Measurements from ENCODE around the gene EXOSC2. TPM values are rescaled to one million over a fixed set of nuclear protein-coding genes. Genes with fewer than 3 reads are reported as not detected.

Gene EXOSC2
- total RNA-seq, 2 experiments from 2014 or later = 65.0 to 89.9 TPM

DNA sequence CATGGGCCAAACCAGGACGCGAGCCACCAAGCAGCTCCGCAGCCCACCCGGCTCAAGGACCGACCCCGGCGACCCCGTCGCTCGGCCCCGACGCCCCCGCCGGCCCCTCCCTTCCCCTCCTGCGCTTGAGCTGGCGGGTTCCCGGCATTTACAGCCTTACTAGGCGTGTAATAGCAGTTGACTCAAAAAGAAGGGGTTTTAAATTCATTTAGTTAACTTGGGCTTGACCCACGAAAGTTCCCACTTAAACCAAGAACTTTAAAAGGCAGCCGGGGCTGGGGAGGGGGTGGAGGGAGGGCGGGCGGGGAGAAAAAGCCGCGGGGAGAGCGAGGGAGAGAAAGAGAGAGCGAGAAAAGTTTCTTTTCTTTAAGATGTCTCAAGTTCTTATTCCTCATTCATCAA is 28.6 kb upstream of the EXOSC2 start:
- CTCF ChIA-PET (ENCODE audit: unreplicated experiment) = no interaction called here
- H3K4me1 ChIP-seq (ENCODE audit: insufficient read depth, low read length, poor library complexity, severe bottlenecking) = no peaks in the 10 kb centered on the region

DNA sequence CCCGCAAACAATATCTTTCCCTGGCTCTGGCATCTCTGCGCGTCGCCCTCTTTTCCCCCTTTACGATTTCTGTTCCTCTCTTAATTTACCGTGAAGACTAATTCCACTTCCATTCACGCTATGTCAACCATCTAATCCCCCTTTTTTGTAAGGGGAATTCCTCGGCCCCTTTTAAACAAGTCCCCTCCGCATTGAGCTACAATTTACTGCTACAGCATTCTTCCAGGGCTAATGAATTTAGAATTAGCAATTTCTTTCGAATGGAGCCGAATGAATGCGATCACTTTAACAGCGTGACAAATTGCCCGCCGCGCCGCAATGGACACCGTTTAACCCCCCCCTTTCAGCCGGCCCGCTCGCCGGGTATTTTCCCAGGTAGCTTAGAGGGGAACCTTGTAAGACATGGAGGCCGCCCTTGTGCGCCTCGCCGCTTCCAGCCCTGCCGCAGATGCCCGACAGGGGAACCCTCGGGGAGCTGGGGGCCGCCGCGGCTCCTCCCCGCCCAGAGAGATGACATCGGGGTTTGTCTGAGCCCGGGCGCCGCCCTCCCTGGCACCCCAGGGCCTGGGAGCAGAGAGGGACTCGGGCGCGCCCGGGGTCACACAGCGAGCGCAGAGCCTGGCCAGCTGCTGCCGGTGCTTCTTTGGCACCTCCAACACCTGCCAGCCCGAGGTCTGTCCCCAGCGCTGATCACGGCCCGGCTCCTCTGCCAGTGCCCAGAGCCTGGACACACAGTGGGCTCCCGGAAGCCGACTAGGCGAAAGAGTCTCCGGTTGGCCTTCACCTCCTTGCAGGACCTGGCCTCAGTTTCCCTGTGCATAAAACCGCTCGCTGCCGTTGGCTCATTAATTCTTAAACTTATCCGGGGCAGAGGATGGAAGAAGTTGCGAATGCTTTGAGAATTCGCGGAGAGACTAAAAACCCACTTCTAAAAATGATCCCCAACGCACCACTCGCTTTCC is 27.9 kb upstream of the EXOSC2 start:
- BruUV-seq (replicated peaks) = no TSS peak
- Histone ChIP-seq H3K4me1 (ENCODE audit: insufficient read depth, low read length, poor library complexity, severe bottlenecking) (no peaks in the 10 kb centered on the region), H3K4me2 (ENCODE audit: low read length) (no peak overlapping the region), H3K27ac (ENCODE audit: low read depth, low read length, poor library complexity, severe bottlenecking) (no peak overlapping the region), H2AFZ (ENCODE audit: low read length) (no peak overlapping the region), H3K36me3 (ENCODE audit: insufficient read depth, low read length) (no peaks in the 10 kb centered on the region), H3K9me2 (ENCODE audit: insufficient read depth, low read length) (no peaks in the 10 kb centered on the region), H4K20me1 (ENCODE audit: insufficient read depth, low read length) (no peaks in the 10 kb centered on the region), H3K4me3 (ENCODE audit: low read depth, low read length, poor library complexity, severe bottlenecking) (no peak overlapping the region), H3K9me3 (ENCODE audit: low read length) (no peaks in the 10 kb centered on the region), H3K79me2 (ENCODE audit: insufficient read depth, low read depth, low read length) (no peaks in the 10 kb centered on the region)
- intact Hi-C loops (cut with micrococcal nuclease; ENCODE audit: unreplicated experiment) = no loop called here
- CTCF ChIA-PET (ENCODE audit: unreplicated experiment) = no interaction called here
- no peak for DNase-seq (ENCODE audit: low spot score)
- no peak for TF ChIP-seq EZH2phosphoT487 (IDR thresholded peaks at IDR 0.05; ENCODE audit: borderline replicate concordance, low read depth, low read length)
- POLR2A ChIA-PET = no interaction called here

More for the DNA sequence above, 28.6 kb upstream of the EXOSC2 start:
- Histone ChIP-seq H3K27ac (ENCODE audit: low read depth, low read length, poor library complexity, severe bottlenecking) (no peak overlapping the region), H3K36me3 (ENCODE audit: insufficient read depth, low read length) (no peaks in the 10 kb centered on the region), H2AFZ (ENCODE audit: low read length) (no peak overlapping the region), H3K4me3 (ENCODE audit: low read depth, low read length, poor library complexity, severe bottlenecking) (no peak overlapping the region), H3K9me3 (ENCODE audit: low read length) (no peaks in the 10 kb centered on the region), H3K9me2 (ENCODE audit: insufficient read depth, low read length) (no peaks in the 10 kb centered on the region), H4K20me1 (ENCODE audit: insufficient read depth, low read length) (no peaks in the 10 kb centered on the region), H3K4me2 (ENCODE audit: low read length) (no peak overlapping the region), H3K79me2 (ENCODE audit: insufficient read depth, low read depth, low read length) (no peaks in the 10 kb centered on the region)
- DNase-seq (ENCODE audit: low spot score) = no peak
- intact Hi-C loops (cut with micrococcal nuclease; ENCODE audit: unreplicated experiment) = no loop called here
- POLR2A ChIA-PET = no interaction called here
- no peak for TF ChIP-seq EZH2phosphoT487 (IDR thresholded peaks at IDR 0.05; ENCODE audit: borderline replicate concordance, low read depth, low read length)
- TF ChIP-seq, protein P1, sequence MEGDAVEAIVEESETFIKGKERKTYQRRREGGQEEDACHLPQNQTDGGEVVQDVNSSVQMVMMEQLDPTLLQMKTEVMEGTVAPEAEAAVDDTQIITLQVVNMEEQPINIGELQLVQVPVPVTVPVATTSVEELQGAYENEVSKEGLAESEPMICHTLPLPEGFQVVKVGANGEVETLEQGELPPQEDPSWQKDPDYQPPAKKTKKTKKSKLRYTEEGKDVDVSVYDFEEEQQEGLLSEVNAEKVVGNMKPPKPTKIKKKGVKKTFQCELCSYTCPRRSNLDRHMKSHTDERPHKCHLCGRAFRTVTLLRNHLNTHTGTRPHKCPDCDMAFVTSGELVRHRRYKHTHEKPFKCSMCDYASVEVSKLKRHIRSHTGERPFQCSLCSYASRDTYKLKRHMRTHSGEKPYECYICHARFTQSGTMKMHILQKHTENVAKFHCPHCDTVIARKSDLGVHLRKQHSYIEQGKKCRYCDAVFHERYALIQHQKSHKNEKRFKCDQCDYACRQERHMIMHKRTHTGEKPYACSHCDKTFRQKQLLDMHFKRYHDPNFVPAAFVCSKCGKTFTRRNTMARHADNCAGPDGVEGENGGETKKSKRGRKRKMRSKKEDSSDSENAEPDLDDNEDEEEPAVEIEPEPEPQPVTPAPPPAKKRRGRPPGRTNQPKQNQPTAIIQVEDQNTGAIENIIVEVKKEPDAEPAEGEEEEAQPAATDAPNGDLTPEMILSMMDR (conservative IDR thresholded peaks at IDR 0.05; ENCODE audit: low read length) = no peak
- BruUV-seq (replicated peaks) = no TSS peak

DNA sequence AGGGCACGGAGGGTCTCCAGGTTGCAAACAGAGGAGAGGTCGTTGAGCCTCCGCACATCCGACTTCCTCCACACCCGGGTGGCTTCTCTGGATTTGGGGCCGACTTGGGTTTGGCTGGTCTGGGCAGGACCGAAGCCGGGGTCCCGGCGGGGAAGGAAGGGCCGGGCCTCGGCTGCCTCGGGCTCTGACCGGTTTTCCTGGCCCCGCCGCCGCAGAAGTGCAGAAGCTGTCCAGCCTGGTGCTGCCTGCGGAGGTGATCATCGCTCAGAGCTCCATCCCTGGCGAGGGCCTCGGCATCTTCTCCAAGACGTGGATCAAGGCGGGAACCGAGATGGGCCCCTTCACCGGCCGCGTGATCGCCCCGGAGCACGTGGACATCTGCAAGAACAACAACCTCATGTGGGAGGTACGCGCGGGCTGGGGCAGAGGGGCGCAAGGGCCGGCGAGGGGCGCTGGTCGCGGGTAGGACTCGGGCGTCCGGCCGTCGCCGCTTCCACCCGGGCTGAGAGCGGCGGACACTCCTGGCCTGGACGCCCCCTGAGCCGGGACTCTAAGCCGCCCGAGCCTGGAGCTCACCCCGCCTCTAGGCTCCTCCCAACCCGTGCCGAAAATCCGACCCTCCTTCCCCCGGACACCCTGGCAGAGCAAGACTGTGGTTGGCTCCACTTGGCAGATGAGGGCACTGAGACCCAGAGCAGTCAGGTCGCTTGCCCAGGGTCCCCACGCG is 27.0 kb upstream of the EXOSC2 start:
- no peaks in the 10 kb centered on the region for H3K36me3 ChIP-seq (ENCODE audit: insufficient read depth, low read length)
- H3K27ac ChIP-seq (ENCODE audit: low read depth, low read length, poor library complexity, severe bottlenecking) = no peak overlapping the region
- H3K4me3 ChIP-seq (ENCODE audit: low read depth, low read length, poor library complexity, severe bottlenecking) = no peak overlapping the region
- no peaks in the 10 kb centered on the region for H3K9me2 ChIP-seq (ENCODE audit: insufficient read depth, low read length)
- no peaks in the 10 kb centered on the region for H4K20me1 ChIP-seq (ENCODE audit: insufficient read depth, low read length)
- intact Hi-C loops (cut with micrococcal nuclease; ENCODE audit: unreplicated experiment) = no loop called here
- H2AFZ ChIP-seq (ENCODE audit: low read length) = no peak overlapping the region
- TF ChIP-seq, protein P1 (conservative IDR thresholded peaks at IDR 0.05; ENCODE audit: low read length) = no peak
- TF ChIP-seq EZH2phosphoT487 (IDR thresholded peaks at IDR 0.05; ENCODE audit: borderline replicate concordance, low read depth, low read length) = no peak
- ChIA-PET POLR2A (interaction anchor here (0.6 kb wide), 1 partner anchor 471 kb away, joined by 5 read pairs; no protein-coding TSS in a partner anchor), CTCF (ENCODE audit: unreplicated experiment) (no interaction called here)
- no peaks in the 10 kb centered on the region for H3K9me3 ChIP-seq (ENCODE audit: low read length)
- no peak for DNase-seq (ENCODE audit: low spot score)
- H3K79me2 ChIP-seq (ENCODE audit: insufficient read depth, low read depth, low read length) = no peaks in the 10 kb centered on the region
- H3K4me1 ChIP-seq (ENCODE audit: insufficient read depth, low read length, poor library complexity, severe bottlenecking) = no peaks in the 10 kb centered on the region
- no peak overlapping the region for H3K4me2 ChIP-seq (ENCODE audit: low read length)
- BruUV-seq (replicated peaks) = no TSS peak

Measured in OCI-LY7 (cell line).